HuH-7.5 (cell line): ENCODE data around the gene COX7A1.
"Not testable (repeated sequence)": the region's sequence is repeated elsewhere in the genome, so short reads cannot be mapped to it uniquely, and the experiment has no call there.

Experiments
- DNase-seq: peaks from one replicate; pipeline ENCODE4 v3.0.0; 2011; ENCODE audit warnings: low spot score

The COX7A1 gene

GRCh38 chr19:36152352-36153091 lies at the start of gene COX7A1:
COX7A1 (minus strand) TSS chr19:36152447; CDS start chr19:36152407, 40 bp downstream.
- no peak for DNase-seq

GRCh38 chr19:36201684-36202083 lies 49.4 kb upstream of the COX7A1 start:
- no peak for DNase-seq

GRCh38 chr19:36198119-36198518 lies 45.9 kb upstream of the COX7A1 start:
- DNase-seq = no peak

- DNase-seq = no peak
Observed at GRCh38 chr19:36196249-36196648, 44.0 kb upstream of the COX7A1 start.

- DNase-seq = not testable (repeated sequence)
Observed at GRCh38 chr19:36186722-36187121, 34.5 kb upstream of the COX7A1 start.

GRCh38 chr19:36183245-36183628 lies 31.0 kb upstream of the COX7A1 start:
- no peak for DNase-seq

GRCh38 chr19:36182612-36183244 lies 30.5 kb upstream of the COX7A1 start:
- no peak for DNase-seq

- not testable (repeated sequence) for DNase-seq
Observed at GRCh38 chr19:36179077-36179476, 26.8 kb upstream of the COX7A1 start.

- DNase-seq = not testable (repeated sequence)
Observed at GRCh38 chr19:36173846-36174245, 21.6 kb upstream of the COX7A1 start.

- no peak for DNase-seq
Observed at GRCh38 chr19:36172852-36173251, 20.6 kb upstream of the COX7A1 start.

- DNase-seq = no peak
Observed at GRCh38 chr19:36169084-36169760, 17.0 kb upstream of the COX7A1 start.

- DNase-seq = no peak
Observed at GRCh38 chr19:36163813-36164212, 11.6 kb upstream of the COX7A1 start.

GRCh38 chr19:36160821-36161596 lies 8.8 kb upstream of the COX7A1 start:
- no peak for DNase-seq

- no peak for DNase-seq
Observed at GRCh38 chr19:36153126-36153525, 879 bp upstream of the COX7A1 start.

GRCh38 chr19:36152019-36152351 lies 262 bp downstream of the COX7A1 start:
- no peak for DNase-seq

- no peak for DNase-seq
Observed at GRCh38 chr19:36151144-36152018, 866 bp downstream of the COX7A1 start.

- no peak for DNase-seq
Observed at GRCh38 chr19:36150586-36150985, 1.7 kb downstream of the COX7A1 start.

GRCh38 chr19:36149673-36150406 lies 2.4 kb downstream of the COX7A1 start:
- DNase-seq = no peak

- DNase-seq = no peak
Observed at GRCh38 chr19:36144624-36145023, 7.6 kb downstream of the COX7A1 start.

GRCh38 chr19:36142496-36142895 lies 9.8 kb downstream of the COX7A1 start:
- no peak for DNase-seq

- no peak for DNase-seq
Observed at GRCh38 chr19:36142046-36142445, 10.2 kb downstream of the COX7A1 start.
